Stomach (tissue), 9 donors: ENCODE results near the gene ZSCAN30. TPM values are rescaled to one million over a fixed set of nuclear protein-coding genes. Genes with fewer than 3 reads are reported as not detected.
A peak's percentile ranks its signal among the peaks of the same experiment; 100 is the strongest.
"Not testable (repeated sequence)": the region's sequence is repeated elsewhere in the genome, so short reads cannot be mapped to it uniquely, and the experiment has no call there.

Experiments used
- DNase-seq, 2 donors: peaks; one replicate each; pipeline versions ENCODE4 v3.0.0 to v3.0.0-alpha.2; 2013 to 2019
- H3K27ac ChIP-seq, 5 donors: fragments of 200-600 bp in 4 of 5; sonication (generic) in 4 of 5; one replicate each; pipeline ENCODE4 v1.5.1; 2013 to 2019; ENCODE audit warnings: mild to moderate bottlenecking in 1 of 5, moderate library complexity in 1 of 5
- H3K27me3 ChIP-seq, 3 donors: fragments of 200-600 bp; sonication (generic); one replicate each; pipeline ENCODE4 v1.5.1; 2017 to 2019; ENCODE audit warnings: mixed run types in 1 of 3
- H3K36me3 ChIP-seq, 4 donors: fragments of 200-600 bp; sonication (generic); 1 replicate in 3 of 4; 2 replicates in 1 of 4; pipeline ENCODE4 v1.5.1; 2016 to 2019
- H3K4me1 ChIP-seq, 4 donors: fragments of 200-600 bp; sonication (generic); one replicate each; pipeline ENCODE4 v1.5.1; 2016 to 2019
- H3K4me3 ChIP-seq, 4 donors: fragments of 200-600 bp; sonication (generic) in 3 of 4; one replicate each; pipeline ENCODE4 v1.5.1; 2016 to 2019; ENCODE audit warnings: mild to moderate bottlenecking in 1 of 4
- H3K9me3 ChIP-seq, 4 donors: fragments of 200-600 bp; sonication (generic); one replicate each; pipeline ENCODE4 v1.5.1; 2016 to 2019
- CTCF ChIP-seq, 7 experiments: fragments of 450-650 bp in 4 of 7; fragments of 200-600 bp in 3 of 7; sonication (generic) in 3 of 7; IDR thresholded peaks; one replicate each; pipeline ENCODE4 v1.5.1; 2016 to 2019; ENCODE audit warnings: antibody characterized with exemption in 7 of 7, control low read depth in 2 of 7, mild to moderate bottlenecking in 1 of 7
- EP300 ChIP-seq: sonication (generic); formaldehyde crosslinking; IDR thresholded peaks from one replicate; pipeline ENCODE4 v1.6.1; 2017; ENCODE audit warnings: antibody characterized with exemption
- POLR2A ChIP-seq, 4 donors: fragments of 450-650 bp; IDR thresholded peaks; one replicate each; pipeline ENCODE4 v1.6.1; 2016; ENCODE audit warnings: antibody characterized with exemption in 4 of 4, control low read depth in 2 of 4, mild to moderate bottlenecking in 1 of 4, moderate library complexity in 1 of 4
- POLR2AphosphoS5 ChIP-seq, 3 donors: sonication (generic); formaldehyde crosslinking; IDR thresholded peaks; one replicate each; pipeline ENCODE4 v1.6.1; 2016; ENCODE audit warnings: antibody characterized with exemption in 3 of 3
- WGBS, 5 donors: extraction: QIAGEN DNeasy Blood & Tissue Kit in 3 of 5; methylation state at CpG; one replicate each; pipeline versions ENCODE4 v1.1.5 to v1.1.7; 2013 to 2018; 5-methylcytosine and 5-hydroxymethylcytosine counted together
- intact Hi-C: fragments of 100-400 bp; cut with DNase I; formaldehyde crosslinking; loops from one replicate; pipeline ENCODE4 v1.15.1; 2023; ENCODE audit warnings: low total_unique reads
- polyA plus RNA-seq, 3 donors: library from polyadenylated mRNA; stranded (reverse); fragments of 200-250 nt; gene quantifications; one replicate each; pipeline ENCODE4 v1.2.3, GENCODE V29; 2013
- total RNA-seq, 5 donors: library from RNA; depleted of rRNA; stranded (reverse); fragments of >200 nt; gene quantifications; one replicate each; pipeline versions ENCODE4 v1.1.0 to v1.2.3, GENCODE V29; 2014 to 2016
- donor health status: healthy with polysubstance abuse.
- donor health status: Bipolar disorder and iron deficiency.
- donor health status: healthy.

Gene ZSCAN30
- total and polyA plus RNA-seq, 8 donors: 3.7 to 22.0 (median 9.6) TPM

GRCh38 chr18:35227254-35227653, 62.8 kb downstream of the ZSCAN30 start:
- no peak for TF ChIP-seq EP300
- TF ChIP-seq POLR2A (IDR thresholded peaks at IDR 0.05): no peak
- no peak for TF ChIP-seq CTCF (IDR thresholded peaks at IDR 0.05)
- no peak for TF ChIP-seq POLR2AphosphoS5 (IDR thresholded peaks at IDR 0.05)
- Histone ChIP-seq H3K27me3 (no peaks in the 10 kb centered on the region), H3K36me3 (no peaks in the 10 kb centered on the region), H3K9me3 (no peaks in the 10 kb centered on the region), H3K4me1 (peaks cover 0 to 5% (median 2%) of the 10 kb centered on the region in 4 donors), H3K27ac (no peak overlapping the region), H3K4me3 (no peak overlapping the region)
- 66 to 88% (median 76%) methylated on average over 1 of the region's 1 CpG for WGBS, 5 donors
- intact Hi-C loops: loop anchor here (10.0 kb wide), 1 partner anchor 138 kb away; no protein-coding TSS in a partner anchor
- DNase-seq: no peak

- 86 to 93% (median 90%) methylated on average over 3 of the region's 3 CpGs for WGBS, 5 donors
- intact Hi-C loops: loop anchor here (10.0 kb wide), 1 partner anchor 141 kb away; no protein-coding TSS in a partner anchor
- Histone ChIP-seq H3K9me3 (no peaks in the 10 kb centered on the region), H3K27ac (no peak overlapping the region), H3K4me1 (peaks cover 0 to 6% (median 0%) of the 10 kb centered on the region in 4 donors), H3K36me3 (no peaks in the 10 kb centered on the region), H3K27me3 (no peaks in the 10 kb centered on the region), H3K4me3 (no peak overlapping the region)
- no peak for TF ChIP-seq POLR2A (IDR thresholded peaks at IDR 0.05)
- no peak for TF ChIP-seq EP300
- TF ChIP-seq POLR2AphosphoS5 (IDR thresholded peaks at IDR 0.05): no peak
- no peak for TF ChIP-seq CTCF (IDR thresholded peaks at IDR 0.05)
- DNase-seq: no peak
Observed at GRCh38 chr18:35223797-35224196, 66.2 kb downstream of the ZSCAN30 start.

GRCh38 chr18:35220424-35220823, 69.6 kb downstream of the ZSCAN30 start:
- H3K27ac ChIP-seq: peak overlapping the region in 4 of 5 donors; percentile 35 to 66 (median 52)
- 30 to 48% (median 37%) methylated on average over 6 of the region's 6 CpGs for WGBS, 5 donors

GRCh38 chr18:35219331-35219730, 70.7 kb downstream of the ZSCAN30 start:
- intact Hi-C loops, H3K4me1 ChIP-seq, H3K9me3 ChIP-seq, H3K27me3 ChIP-seq, H3K36me3 ChIP-seq, H3K4me3 ChIP-seq: not testable (repeated sequence)
- WGBS, 5 donors: 58 to 74% (median 68%) methylated on average over 4 of the region's 4 CpGs
- H3K27ac ChIP-seq: peak overlapping the region in 4 of 5 donors; percentile 35 to 66 (median 52)
- peak in 1 of 2 donors; percentile 30 for DNase-seq

More at GRCh38 chr18:35220424-35220823, 69.6 kb downstream of the ZSCAN30 start:
- no peak for TF ChIP-seq POLR2A (IDR thresholded peaks at IDR 0.05)
- no peak for TF ChIP-seq POLR2AphosphoS5 (IDR thresholded peaks at IDR 0.05)
- TF ChIP-seq EP300: no peak
- TF ChIP-seq CTCF (IDR thresholded peaks at IDR 0.05): no peak
- no peaks in the 10 kb centered on the region for H3K27me3 ChIP-seq
- no peaks in the 10 kb centered on the region for H3K36me3 ChIP-seq
- intact Hi-C loops: loop anchor here (10.0 kb wide), 1 partner anchor 144 kb away; no protein-coding TSS in a partner anchor
- H3K4me3 ChIP-seq: no peak overlapping the region
- H3K9me3 ChIP-seq: no peaks in the 10 kb centered on the region
- DNase-seq: peak in 1 of 2 donors; percentile 79
- peaks cover 0 to 6% (median 0%) of the 10 kb centered on the region in 4 donors for H3K4me1 ChIP-seq

GRCh38 chr18:35216611-35217010, 73.4 kb downstream of the ZSCAN30 start:
- H3K36me3 ChIP-seq, H3K9me3 ChIP-seq, H3K27me3 ChIP-seq, DNase-seq, intact Hi-C loops, H3K4me1 ChIP-seq, H3K4me3 ChIP-seq, H3K27ac ChIP-seq: not testable (repeated sequence)
- WGBS, 5 donors: 85 to 92% (median 90%) methylated on average over 10 of the region's 10 CpGs
